22Rv1 (cell line): ENCODE measurements around the gene RFX4.

Source experiments
- H3K27ac ChIP-seq: fragments of 450-650 bp; 2 replicates; pipeline ENCODE4 v1.5.1; 2017
- ZFX ChIP-seq: fragments of 450-650 bp; IDR thresholded peaks from 2 replicates; pipeline ENCODE4 v1.6.1; 2017; ENCODE audit warnings: antibody characterized with exemption, borderline replicate concordance
- TF ChIP-seq, protein P1 (sequence below): fragments of 450-650 bp; IDR thresholded peaks from 2 replicates; pipeline ENCODE4 v1.5.1; 2017; ENCODE audit warnings: mild to moderate bottlenecking

Gene RFX4

DNA sequence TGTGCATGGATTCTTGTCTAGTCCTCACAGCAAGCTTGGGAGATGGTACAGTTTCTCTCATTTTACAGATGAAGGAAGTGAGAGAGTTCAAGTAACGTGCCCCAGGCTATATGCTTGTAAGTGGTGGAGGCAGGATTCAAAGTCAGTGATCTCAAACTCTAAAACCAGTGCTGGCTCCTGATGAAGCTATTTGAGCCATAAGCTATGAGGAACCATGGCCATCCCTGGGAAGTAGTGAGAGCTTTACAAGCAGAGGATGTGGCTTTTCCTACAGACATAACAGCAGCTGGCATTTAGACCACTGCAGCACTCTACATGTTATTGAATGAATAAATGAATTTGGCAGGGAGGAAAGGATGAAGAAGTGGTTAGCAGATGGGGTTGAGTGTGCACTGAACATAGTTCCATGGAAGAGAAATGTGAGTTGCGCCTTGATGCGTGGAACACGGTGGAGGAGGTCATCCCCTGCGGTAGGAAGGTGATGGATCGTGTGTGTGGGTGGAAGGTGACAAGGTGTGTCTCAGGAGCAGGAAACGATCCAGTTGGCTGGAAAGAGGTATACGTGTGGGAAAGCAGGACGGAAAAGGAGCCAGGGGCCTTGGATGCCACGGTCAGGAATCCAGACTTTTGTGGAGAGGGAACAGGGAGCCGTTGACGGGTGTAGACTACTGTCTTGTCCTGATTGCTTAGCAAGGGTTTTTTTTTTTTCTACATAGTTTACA, 65.2 kb downstream of the RFX4 start:
- no peak for TF ChIP-seq ZFX
- TF ChIP-seq, protein P1, sequence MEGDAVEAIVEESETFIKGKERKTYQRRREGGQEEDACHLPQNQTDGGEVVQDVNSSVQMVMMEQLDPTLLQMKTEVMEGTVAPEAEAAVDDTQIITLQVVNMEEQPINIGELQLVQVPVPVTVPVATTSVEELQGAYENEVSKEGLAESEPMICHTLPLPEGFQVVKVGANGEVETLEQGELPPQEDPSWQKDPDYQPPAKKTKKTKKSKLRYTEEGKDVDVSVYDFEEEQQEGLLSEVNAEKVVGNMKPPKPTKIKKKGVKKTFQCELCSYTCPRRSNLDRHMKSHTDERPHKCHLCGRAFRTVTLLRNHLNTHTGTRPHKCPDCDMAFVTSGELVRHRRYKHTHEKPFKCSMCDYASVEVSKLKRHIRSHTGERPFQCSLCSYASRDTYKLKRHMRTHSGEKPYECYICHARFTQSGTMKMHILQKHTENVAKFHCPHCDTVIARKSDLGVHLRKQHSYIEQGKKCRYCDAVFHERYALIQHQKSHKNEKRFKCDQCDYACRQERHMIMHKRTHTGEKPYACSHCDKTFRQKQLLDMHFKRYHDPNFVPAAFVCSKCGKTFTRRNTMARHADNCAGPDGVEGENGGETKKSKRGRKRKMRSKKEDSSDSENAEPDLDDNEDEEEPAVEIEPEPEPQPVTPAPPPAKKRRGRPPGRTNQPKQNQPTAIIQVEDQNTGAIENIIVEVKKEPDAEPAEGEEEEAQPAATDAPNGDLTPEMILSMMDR: no peak

DNA sequence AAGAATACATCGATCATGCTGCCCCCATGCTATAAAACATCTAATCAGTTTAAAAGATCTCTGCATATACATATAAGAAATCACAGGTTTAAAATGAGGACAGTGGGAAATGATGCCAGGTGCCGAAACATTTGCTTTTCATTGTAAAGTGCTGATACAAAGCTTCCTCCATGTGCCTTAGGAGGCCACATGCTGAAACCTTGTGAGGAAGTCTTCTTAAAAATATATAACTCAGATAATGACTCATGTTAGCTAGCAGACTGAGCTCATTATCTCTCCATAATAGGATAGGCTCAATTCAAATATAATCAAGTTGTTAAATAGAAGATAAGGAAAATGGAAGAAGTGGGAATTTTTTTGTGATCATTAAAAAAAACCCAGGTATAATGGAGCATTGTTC, 65.9 kb downstream of the RFX4 start:
- TF ChIP-seq, protein P1: no peak
- no peak for TF ChIP-seq ZFX
- no peak overlapping the region for H3K27ac ChIP-seq

More for the DNA sequence above, 65.2 kb downstream of the RFX4 start:
- H3K27ac ChIP-seq: no peak overlapping the region

DNA sequence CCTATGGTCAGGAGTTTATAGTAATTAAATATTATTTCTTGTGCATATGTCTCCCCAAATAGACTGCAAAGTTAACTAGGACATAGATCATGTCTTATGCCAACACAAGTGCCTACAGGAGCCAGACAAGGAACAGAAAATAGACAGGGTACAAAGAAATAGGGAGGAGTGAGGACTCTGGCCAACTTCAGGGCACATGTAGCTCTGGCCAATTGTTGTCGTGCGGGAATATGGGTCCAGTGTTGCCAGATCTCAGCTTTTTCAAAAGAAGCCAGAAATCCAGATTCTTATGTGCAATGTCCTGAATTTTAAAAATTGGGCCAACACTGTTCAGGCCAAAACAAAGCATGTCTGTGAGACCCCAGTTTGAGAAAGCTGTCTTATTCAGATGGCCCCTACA, 68.7 kb downstream of the RFX4 start:
- TF ChIP-seq, protein P1: no peak
- no peak for TF ChIP-seq ZFX
- H3K27ac ChIP-seq: no peak overlapping the region

DNA sequence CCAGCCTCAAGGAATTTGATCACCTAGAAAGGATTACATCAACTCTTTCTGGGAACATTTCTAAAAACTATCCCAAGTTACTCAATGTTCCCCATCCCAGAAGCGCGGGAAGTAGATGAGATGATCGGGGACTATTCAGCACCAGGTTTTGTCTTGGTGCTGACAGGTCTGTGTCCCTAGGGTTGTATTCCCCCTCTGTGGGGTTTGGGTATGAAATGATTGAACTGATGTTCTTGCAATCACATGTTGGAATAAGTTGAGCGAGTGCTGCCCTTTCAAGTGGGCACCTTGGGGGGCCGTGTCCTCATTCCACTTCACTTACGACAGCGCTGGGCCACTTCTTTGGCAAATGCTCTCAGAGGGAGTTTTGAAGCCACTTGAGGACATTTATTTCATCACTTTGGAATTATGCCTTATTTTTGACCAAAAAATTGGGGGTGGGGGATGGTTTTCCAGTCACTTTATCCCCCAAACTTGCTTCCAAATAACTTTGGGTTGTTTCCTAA, 69.8 kb downstream of the RFX4 start:
- TF ChIP-seq, protein P1: no peak
- TF ChIP-seq ZFX: no peak
- H3K27ac ChIP-seq: no peak overlapping the region

DNA sequence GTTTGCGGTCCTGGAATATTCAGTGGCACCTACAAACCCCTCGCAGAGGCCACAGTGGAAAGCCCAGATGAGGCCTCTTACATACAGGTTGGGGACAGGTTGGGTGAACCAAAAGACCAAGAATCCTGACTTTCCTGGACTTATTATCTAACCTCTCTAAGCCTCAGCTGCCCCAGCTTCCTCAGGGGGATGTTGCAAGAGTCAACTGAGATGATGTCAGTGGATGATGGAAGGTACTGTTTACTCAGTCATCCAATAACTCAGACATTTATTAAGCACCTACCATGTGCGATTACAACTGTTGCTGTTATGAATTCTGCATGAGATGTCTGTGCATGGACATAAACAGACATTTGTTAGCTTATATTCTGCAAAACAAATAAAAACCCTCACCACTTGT, 72.8 kb downstream of the RFX4 start:
- H3K27ac ChIP-seq: no peak overlapping the region
- TF ChIP-seq, protein P1: no peak
- no peak for TF ChIP-seq ZFX

DNA sequence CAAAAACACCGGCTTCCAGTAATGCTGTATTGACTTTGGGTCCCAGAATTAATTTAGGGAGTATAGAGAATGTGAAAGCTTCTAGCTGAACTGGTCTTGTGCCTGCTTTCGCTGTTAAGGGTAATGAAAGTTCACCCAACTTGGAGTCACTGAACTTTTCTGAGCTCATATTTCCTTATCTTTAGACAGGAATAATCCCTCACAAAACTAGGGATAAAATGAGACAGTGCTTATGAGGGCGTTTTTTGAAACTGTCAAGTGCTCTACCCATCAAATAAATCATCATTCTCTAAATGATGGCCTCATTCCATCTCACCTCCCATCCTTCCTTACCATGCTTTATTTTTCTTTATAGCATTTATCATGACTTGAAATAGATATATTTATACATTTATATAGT, 74.7 kb downstream of the RFX4 start:
- no peak overlapping the region for H3K27ac ChIP-seq
- no peak for TF ChIP-seq ZFX
- TF ChIP-seq, protein P1: no peak

DNA sequence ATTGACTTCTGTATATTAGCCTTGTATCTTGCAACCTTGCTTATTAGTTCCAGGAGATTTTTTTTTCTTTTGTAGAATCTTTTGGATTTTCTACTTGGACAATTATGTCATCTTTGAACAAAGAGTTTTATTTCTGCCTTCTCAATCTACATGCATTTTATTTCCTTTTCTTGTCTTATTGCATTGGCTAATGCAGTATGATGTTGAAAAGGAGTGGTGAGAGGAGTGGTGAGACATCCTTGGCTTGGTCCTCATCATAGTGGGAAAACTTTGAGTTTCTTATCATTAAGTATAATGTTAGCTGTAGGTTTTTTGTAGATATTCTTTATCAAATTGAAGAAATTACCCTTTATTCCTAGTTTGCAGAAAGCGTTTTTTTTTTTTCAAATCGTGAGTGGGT, 80.6 kb downstream of the RFX4 start:
- no peak for TF ChIP-seq ZFX
- TF ChIP-seq, protein P1: no peak
- H3K27ac ChIP-seq: no peak overlapping the region
